Measurements from ENCODE around the gene XYLT2. TPM values are rescaled to one million over a fixed set of nuclear protein-coding genes. Genes with fewer than 3 reads are reported as not detected.

The XYLT2 gene
- total and polyA plus RNA-seq, 9 of the 15 experiments (the other 6 are each of a cell fraction or from before 2014, with no cell fraction given), result 0.63 to 9.1 (median 4.3) TPM

GRCh38 chr17:50345432-50346312 is at the start of gene XYLT2 (continued):
- TF ChIP-seq PRDM10 (IDR thresholded peaks at IDR 0.05; ENCODE audit: partially characterized antibody), result peak; percentile 53
- 0 out of 2 replicates have a peak, but pooled peaks have one; percentile 47 for TF ChIP-seq CTBP1 (IDR thresholded peaks at IDR 0.05; ENCODE audit: borderline replicate concordance)
- TF ChIP-seq ZNF184 (CRISPR knock-in tag; IDR thresholded peaks at IDR 0.05), result no peak
- TF ChIP-seq ZNF197 (CRISPR knock-in tag; IDR thresholded peaks at IDR 0.05; ENCODE audit: low read depth), result peak; percentile 96
- TF ChIP-seq EHMT2 (IDR thresholded peaks at IDR 0.05), result no peak
- no peak for TF ChIP-seq ZFP1 (CRISPR knock-in tag; IDR thresholded peaks at IDR 0.05)
- no peak for TF ChIP-seq ZNF277 (CRISPR knock-in tag; IDR thresholded peaks at IDR 0.05; ENCODE audit: borderline replicate concordance)
- no peak for TF ChIP-seq ARID3A (IDR thresholded peaks at IDR 0.05; ENCODE audit: borderline replicate concordance, low read depth, low read length)
- no peak for TF ChIP-seq LEF1 (IDR thresholded peaks at IDR 0.05)
- TF ChIP-seq EWSR1 (IDR thresholded peaks at IDR 0.05; ENCODE audit: borderline replicate concordance, low read depth, partially characterized antibody), result no peak
- no peak for TF ChIP-seq ARHGAP35 (IDR thresholded peaks at IDR 0.05; ENCODE audit: partially characterized antibody)
- no peak for TF ChIP-seq TSHZ1 (CRISPR knock-in tag; IDR thresholded peaks at IDR 0.05)
- no peak for TF ChIP-seq HNRNPH1 (optimal IDR thresholded peaks at IDR 0.05; ENCODE audit: low read depth, low read length)
- peak; percentile 79; the same call in 1 of the 2 replicates for TF ChIP-seq ZNF175 (CRISPR knock-in tag; IDR thresholded peaks at IDR 0.05; ENCODE audit: low read depth)
- TF ChIP-seq POLR2B (IDR thresholded peaks at IDR 0.05; ENCODE audit: low read depth, partially characterized antibody), result peak; percentile 34
- no peak for TF ChIP-seq TRIM24 (IDR thresholded peaks at IDR 0.05)

Data from K562 (cell line).